Erythroblast (primary cell): Measurements from ENCODE around the gene TP53I13.

Source experiments
- GATA1 ChIP-seq: IDR thresholded peaks from 2 replicates; pipeline ENCODE4 v1.6.1; 2011; ENCODE audit warnings: low read depth, mild to moderate bottlenecking, control low read depth, low read length, moderate library complexity
- POLR2A ChIP-seq: IDR thresholded peaks from 2 replicates; pipeline ENCODE4 v1.6.1; 2011; ENCODE audit warnings: mild to moderate bottlenecking, low read length

DNA sequence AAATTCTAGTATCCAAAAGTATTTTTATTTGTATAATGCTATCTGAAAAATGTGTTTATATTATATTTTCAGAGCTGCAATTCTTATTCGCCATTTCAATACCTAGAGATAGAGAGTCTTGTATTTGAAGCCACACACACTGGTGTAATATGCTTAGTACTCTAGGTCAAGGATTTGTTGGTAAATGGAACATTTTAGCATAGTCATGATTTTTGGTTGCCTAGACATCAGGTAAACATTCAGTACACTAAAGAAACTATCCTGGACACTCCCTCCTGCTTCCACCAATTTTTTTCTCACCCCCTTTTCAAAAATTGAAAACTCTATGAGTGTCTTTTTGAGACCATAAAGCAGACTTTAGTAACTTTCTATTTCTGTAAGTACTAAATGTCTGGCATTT is 22.4 kb upstream of the TP53I13 start:
- TF ChIP-seq POLR2A (no peak), GATA1 (no peak)
